ENCODE results near the gene SNED1.

- TF ChIP-seq HMGXB4 (CRISPR knock-in tag; IDR thresholded peaks at IDR 0.05): no peak
- no peak for TF ChIP-seq ZNF263 (CRISPR knock-in tag; IDR thresholded peaks at IDR 0.05; ENCODE audit: borderline replicate concordance)
- no peak for TF ChIP-seq MIER1 (IDR thresholded peaks at IDR 0.05; ENCODE audit: low read depth)
- TF ChIP-seq CTCF (IDR thresholded peaks at IDR 0.05 in 2 of 3, conservative IDR thresholded peaks at IDR 0.05 in 1 of 3; ENCODE audit: insufficient read depth in 2 of 3, low read depth in 1 of 3, low read length in 3 of 3): no peak
- no peak for TF ChIP-seq SREBF1 (IDR thresholded peaks at IDR 0.05; ENCODE audit: borderline replicate concordance, low read depth, low read length)
- no peak for TF ChIP-seq ZBTB49 (CRISPR knock-in tag; IDR thresholded peaks at IDR 0.05; ENCODE audit: borderline replicate concordance)
- TF ChIP-seq NR2C1 (IDR thresholded peaks at IDR 0.05): no peak
- no peak for TF ChIP-seq NR2C1 (tag; IDR thresholded peaks at IDR 0.05)
These were observed 31.3 kb upstream of the SNED1 start for GRCh38 chr2:240966906-240967680.
